Mammary epithelial cell (primary cell): Measurements from ENCODE around the gene LOXL3.

Experiments used
- EZH2 ChIP-seq: IDR thresholded peaks from 2 replicates; pipeline ENCODE4 v1.6.1; 2012; ENCODE audit warnings: low read length, inconsistent platforms, borderline replicate concordance
- TF ChIP-seq, protein P1 (sequence below), 2 donors: IDR thresholded peaks in 1 of 2; conservative IDR thresholded peaks in 1 of 2; 2 replicates each; pipeline ENCODE4 v1.5.1; 2011 to 2012; ENCODE audit warnings: inconsistent platforms in 2 of 2, low read length in 2 of 2, mild to moderate bottlenecking in 2 of 2, control low read depth in 1 of 2, low read depth in 1 of 2; ENCODE audit not compliant: insufficient read depth in 1 of 2; ENCODE audit errors: extremely low read depth in 1 of 2

DNA sequence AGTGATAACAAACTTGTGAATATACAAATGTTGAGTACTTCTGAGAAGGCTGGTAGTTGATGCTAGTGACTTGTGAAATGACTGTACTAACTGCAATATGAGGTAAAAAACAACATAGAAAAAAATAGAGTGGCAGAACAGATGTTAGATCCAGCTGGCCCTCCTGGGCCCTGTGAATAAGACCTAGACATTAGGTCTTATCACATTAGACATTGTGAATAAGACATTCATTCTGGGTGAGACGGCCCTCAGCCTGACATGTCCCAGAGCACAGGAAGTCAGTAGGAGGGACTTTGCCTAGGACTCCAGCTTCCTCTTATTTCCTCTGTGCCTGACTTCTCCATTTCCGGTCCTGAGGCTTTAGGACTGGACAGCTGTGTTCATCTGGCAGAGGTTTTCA lies 23.7 kb upstream of the LOXL3 start:
- TF ChIP-seq, protein P1, sequence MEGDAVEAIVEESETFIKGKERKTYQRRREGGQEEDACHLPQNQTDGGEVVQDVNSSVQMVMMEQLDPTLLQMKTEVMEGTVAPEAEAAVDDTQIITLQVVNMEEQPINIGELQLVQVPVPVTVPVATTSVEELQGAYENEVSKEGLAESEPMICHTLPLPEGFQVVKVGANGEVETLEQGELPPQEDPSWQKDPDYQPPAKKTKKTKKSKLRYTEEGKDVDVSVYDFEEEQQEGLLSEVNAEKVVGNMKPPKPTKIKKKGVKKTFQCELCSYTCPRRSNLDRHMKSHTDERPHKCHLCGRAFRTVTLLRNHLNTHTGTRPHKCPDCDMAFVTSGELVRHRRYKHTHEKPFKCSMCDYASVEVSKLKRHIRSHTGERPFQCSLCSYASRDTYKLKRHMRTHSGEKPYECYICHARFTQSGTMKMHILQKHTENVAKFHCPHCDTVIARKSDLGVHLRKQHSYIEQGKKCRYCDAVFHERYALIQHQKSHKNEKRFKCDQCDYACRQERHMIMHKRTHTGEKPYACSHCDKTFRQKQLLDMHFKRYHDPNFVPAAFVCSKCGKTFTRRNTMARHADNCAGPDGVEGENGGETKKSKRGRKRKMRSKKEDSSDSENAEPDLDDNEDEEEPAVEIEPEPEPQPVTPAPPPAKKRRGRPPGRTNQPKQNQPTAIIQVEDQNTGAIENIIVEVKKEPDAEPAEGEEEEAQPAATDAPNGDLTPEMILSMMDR (conservative IDR thresholded peaks at IDR 0.05 in 1 of 2, IDR thresholded peaks at IDR 0.05 in 1 of 2; ENCODE audit: extremely low read depth in 1 of 2, insufficient read depth in 1 of 2, low read depth in 1 of 2, low read length in 2 of 2), result no peak
- TF ChIP-seq EZH2, result no peak
